RWPE1 (cell line): Measurements from ENCODE around the gene TUBA4B.

Experiments used
- CTCF ChIA-PET: fragments of 350-600 bp; sonication (Branson Sonifier 250); formaldehyde crosslinking; extraction: SDS; loops from one replicate; lab custom pipeline; 2021; lab: Yijun Ruan, JAX
- POLR2A ChIA-PET: fragments of 400-600 bp; formaldehyde crosslinking; extraction: SDS; loops from one replicate; lab custom pipeline; 2020; ENCODE audit warnings: antibody characterized with exemption; ENCODE audit not compliant: low non-redundant PET; lab: Yijun Ruan, JAX
- DNase-seq: peaks from one replicate; pipeline ENCODE4 v3.0.0; 2012; ENCODE audit warnings: low spot score
- H3K27ac ChIP-seq: fragments of 450-650 bp; 2 replicates; pipeline ENCODE4 v1.5.1; 2017
- TF ChIP-seq, protein P1 (sequence below): fragments of 450-650 bp; conservative IDR thresholded peaks from 2 replicates; pipeline ENCODE4 v1.5.1; 2017; ENCODE audit warnings: low read depth, mild to moderate bottlenecking

The TUBA4B gene

DNA sequence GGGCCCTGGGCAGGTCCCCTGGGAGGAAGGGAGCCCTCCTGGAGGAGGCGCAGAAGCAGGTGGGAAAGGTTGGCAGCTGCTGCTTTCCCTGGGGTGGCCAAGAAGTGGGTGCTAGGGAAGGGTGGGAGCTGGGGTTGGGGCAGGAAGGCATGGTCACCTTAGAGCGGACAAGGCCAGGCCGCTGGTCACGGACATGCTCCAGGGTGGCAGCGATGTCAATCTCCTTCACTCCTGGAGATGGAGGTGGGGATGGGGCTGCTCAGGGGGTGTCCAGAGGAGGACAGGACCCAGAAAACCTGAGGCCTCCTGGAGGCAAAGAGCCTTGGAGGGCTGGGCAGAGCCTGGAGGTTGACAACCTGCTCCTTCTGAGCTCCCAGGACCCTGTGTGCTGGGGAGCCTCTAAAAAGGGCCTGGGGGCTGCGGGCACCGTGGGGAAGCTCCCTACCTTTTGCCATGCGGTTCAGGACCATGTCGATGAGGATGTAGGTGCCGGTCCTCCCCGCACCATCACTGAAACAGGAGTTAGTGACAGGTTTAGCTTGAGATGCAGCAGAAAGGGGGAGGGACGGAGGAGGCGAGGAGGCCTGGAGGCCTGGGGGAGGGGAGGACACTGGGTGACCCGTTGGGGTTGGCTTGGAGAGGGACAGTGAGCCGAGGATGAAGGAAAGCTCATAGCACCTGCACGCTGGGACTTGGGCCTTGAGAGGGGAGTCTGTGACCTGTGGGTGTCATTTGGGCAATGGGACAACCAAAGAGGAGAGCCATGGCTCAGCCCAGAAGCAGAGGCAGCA lies 37.5 kb downstream of the TUBA4B start:
- TF ChIP-seq, protein P1, sequence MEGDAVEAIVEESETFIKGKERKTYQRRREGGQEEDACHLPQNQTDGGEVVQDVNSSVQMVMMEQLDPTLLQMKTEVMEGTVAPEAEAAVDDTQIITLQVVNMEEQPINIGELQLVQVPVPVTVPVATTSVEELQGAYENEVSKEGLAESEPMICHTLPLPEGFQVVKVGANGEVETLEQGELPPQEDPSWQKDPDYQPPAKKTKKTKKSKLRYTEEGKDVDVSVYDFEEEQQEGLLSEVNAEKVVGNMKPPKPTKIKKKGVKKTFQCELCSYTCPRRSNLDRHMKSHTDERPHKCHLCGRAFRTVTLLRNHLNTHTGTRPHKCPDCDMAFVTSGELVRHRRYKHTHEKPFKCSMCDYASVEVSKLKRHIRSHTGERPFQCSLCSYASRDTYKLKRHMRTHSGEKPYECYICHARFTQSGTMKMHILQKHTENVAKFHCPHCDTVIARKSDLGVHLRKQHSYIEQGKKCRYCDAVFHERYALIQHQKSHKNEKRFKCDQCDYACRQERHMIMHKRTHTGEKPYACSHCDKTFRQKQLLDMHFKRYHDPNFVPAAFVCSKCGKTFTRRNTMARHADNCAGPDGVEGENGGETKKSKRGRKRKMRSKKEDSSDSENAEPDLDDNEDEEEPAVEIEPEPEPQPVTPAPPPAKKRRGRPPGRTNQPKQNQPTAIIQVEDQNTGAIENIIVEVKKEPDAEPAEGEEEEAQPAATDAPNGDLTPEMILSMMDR: no peak
- peak overlapping the region; percentile 98 for H3K27ac ChIP-seq
- no peak for DNase-seq
- POLR2A ChIA-PET: interaction anchor here (0.7 kb wide), 1 partner anchor 85 kb away, joined by 3 read pairs; no protein-coding TSS in a partner anchor
- CTCF ChIA-PET: interaction anchor here (0.6 to 1.1 kb wide), 2 partner anchors 25 to 37 kb away, joined by 4 read pairs; partner anchors contain the start of gene TUBA4B

DNA sequence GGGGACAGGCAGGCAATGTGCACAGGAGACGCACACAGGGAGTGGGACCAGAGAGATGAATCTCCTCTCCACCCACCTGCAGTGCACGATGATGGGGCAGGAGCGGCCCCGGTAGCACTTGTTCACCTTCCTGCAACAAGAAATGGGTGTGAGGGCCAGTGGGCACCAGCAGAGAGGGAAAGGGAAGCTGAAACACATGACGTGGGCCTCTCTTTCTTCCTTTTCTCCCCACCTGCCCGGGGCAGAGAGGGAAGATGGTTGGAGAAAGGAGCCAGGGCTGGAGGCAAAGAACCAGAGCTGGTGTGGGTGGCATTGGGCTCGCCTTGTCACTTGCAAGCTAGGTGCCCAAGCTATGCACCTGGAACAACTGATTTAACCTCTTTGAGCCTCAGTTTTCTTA lies 38.4 kb downstream of the TUBA4B start:
- ChIA-PET POLR2A (no interaction called here), CTCF (interaction anchor here (0.6 to 0.9 kb wide), 3 partner anchors 41 to 308 kb away, joined by 3 read pairs; partner anchors contain the start of gene RESP18)
- no peak for DNase-seq
- peak overlapping the region; percentile 98 for H3K27ac ChIP-seq
- TF ChIP-seq, protein P1: no peak

DNA sequence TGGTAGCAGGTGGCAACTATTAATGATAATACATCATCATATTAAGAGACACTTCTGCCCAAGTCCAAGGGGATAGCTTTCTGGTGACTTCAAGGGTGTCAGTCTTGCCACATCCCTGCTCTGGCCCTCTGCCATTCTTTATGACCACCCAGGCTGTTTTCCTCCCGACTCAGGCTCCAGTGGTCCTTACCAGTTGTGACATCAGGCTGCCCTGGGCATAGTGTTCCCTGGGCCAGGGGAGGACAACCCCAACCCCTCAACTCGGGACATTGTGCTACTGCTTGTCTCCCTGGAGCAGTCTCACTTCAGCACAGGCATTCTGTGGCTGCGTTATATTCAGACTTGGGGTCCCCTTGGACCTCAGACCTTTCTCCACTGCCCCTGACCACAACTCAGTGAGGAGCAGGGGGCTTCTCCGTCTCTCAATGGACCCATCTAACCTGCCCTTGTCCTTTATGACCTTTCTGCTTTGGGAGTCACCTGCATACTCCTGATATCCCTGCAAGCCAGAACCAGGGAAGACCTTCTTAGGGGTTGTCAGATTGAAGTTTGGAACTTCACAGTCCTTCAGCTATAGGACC lies 39.0 kb downstream of the TUBA4B start:
- no peak for DNase-seq
- peak overlapping the region; percentile 98; the same call in 1 of the 2 replicates for H3K27ac ChIP-seq
- POLR2A ChIA-PET: no interaction called here
- TF ChIP-seq, protein P1: no peak
- CTCF ChIA-PET: interaction anchor here (0.6 to 0.9 kb wide), 3 partner anchors 40 to 309 kb away, joined by 3 read pairs; partner anchors contain the start of gene RESP18

DNA sequence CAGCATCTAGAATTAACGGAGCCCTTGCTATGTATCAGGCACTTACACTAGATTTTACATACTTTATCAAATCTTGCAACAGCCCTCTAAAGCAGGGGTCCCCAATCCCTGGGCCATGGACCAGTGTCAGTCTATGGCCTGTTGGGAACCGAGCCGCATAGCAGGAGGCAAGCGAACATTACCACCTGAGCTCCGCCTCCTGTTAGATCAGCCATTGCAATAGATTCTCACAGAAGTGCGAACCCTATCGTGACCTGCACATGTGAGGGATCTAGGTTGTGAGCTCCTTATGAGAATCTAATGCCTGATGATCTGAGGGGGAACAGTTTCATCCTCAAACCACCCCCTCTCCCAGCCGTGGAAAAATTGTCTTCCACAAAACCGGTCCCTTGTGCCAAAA lies 39.6 kb downstream of the TUBA4B start:
- POLR2A ChIA-PET: no interaction called here
- no peak for DNase-seq
- CTCF ChIA-PET: interaction anchor here (1.0 kb wide), 1 partner anchor 43 kb away, joined by 3 read pairs; no protein-coding TSS in a partner anchor
- no peak overlapping the region for H3K27ac ChIP-seq
- TF ChIP-seq, protein P1: no peak

DNA sequence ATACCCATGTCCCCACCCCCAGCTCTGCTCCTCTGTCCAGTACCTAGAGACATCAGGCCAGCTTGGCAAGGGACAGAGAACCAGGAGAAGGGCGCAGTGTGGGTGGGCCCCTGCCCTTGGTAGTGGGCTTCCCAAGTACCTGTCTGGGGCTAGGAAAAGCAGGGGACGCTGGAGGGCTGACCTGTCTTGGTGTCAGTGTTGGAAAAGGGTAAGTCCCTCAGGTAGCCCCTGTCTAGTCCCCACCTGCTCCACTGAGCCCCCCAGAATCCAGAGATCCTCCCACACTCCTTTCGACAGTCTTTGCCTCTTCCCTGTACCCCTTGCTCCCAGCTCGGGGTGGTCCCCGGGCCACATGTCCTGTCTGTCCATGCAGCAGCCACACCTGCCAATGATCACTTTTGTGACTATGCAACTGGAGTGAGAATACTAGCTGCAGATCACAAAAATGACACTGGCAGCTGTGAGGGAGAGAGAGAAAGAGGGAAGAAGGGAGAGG lies 40.7 kb downstream of the TUBA4B start:
- POLR2A ChIA-PET: no interaction called here

More for the DNA sequence above, 40.7 kb downstream of the TUBA4B start:
- CTCF ChIA-PET: interaction anchor here (0.7 to 3.0 kb wide), 10 partner anchors 14 to 134 kb away, joined by 3 to 62 read pairs (median 4); partner anchors contain the start of genes DNAJB2, GLB1L, NHEJ1 and STK16
- DNase-seq: no peak
- TF ChIP-seq, protein P1: no peak
- peak overlapping the region; percentile 67 for H3K27ac ChIP-seq
